Panc1 (cell line): ENCODE results near the gene RPS27L. TPM values are rescaled to one million over a fixed set of nuclear protein-coding genes. Genes with fewer than 3 reads are reported as not detected.

Experiments used
- ATAC-seq: fragments of 200-7000 bp; cut with Tn5 transposase; 2 replicates; pipeline ENCODE4 v1.9.1; 2020; ENCODE audit warnings: mild to moderate bottlenecking, moderate library complexity
- BruUV-seq: library from RNA; stranded (reverse); fragments of 400-500 nt; replicated peaks from 2 replicates; lab custom pipeline; 2021; lab: Mats Ljungman, UMichigan
- CTCF ChIA-PET: fragments of 300-600 bp; sonication (Branson Sonifier 250); formaldehyde crosslinking; loops from one replicate; lab custom pipeline; 2022; ENCODE audit warnings: antibody characterized with exemption; lab: Charles Lee
- POLR2A ChIA-PET: fragments of 300-600 bp; sonication (Branson Sonifier 250); formaldehyde crosslinking; loops from one replicate; lab custom pipeline; 2022; ENCODE audit warnings: antibody characterized with exemption; lab: Charles Lee
- DNase-seq: peaks from one replicate; pipeline ENCODE4 v3.0.0-alpha.2; 2010; ENCODE audit warnings: low read depth, low spot score
- H3K27ac ChIP-seq: 2 replicates; pipeline ENCODE4 v1.5.1; 2011; ENCODE audit warnings: mild to moderate bottlenecking, low read length, inconsistent platforms
- H3K27me3 ChIP-seq: fragments of 200-500 bp; sonication (Bioruptor generic); 2 replicates; pipeline ENCODE4 v1.6.0; 2014; ENCODE audit warnings: low read length, inconsistent platforms; ENCODE audit not compliant: control insufficient read depth, insufficient read depth
- H3K36me3 ChIP-seq: fragments of 200-500 bp; sonication (Bioruptor generic); 2 replicates; pipeline ENCODE4 v1.5.1; 2014; ENCODE audit warnings: inconsistent platforms, mild to moderate bottlenecking, low read length, moderate library complexity; ENCODE audit not compliant: control insufficient read depth, insufficient read depth
- H3K4me1 ChIP-seq: 2 replicates; pipeline ENCODE4 v1.5.1; 2011; ENCODE audit warnings: inconsistent platforms, mild to moderate bottlenecking, low read length, moderate library complexity; ENCODE audit not compliant: control insufficient read depth, insufficient read depth
- H3K4me3 ChIP-seq, 2 experiments: 2 replicates each; pipeline ENCODE4 v1.5.1; 2011 to 2012; ENCODE audit warnings: low read depth in 2 of 2, low read length in 2 of 2, mild to moderate bottlenecking in 2 of 2, inconsistent platforms in 1 of 2, moderate library complexity in 1 of 2
- H3K9me3 ChIP-seq: fragments of 200-500 bp; sonication (Bioruptor generic); 2 replicates; pipeline ENCODE4 v1.5.1; 2014; ENCODE audit warnings: low read depth, mild to moderate bottlenecking, inconsistent platforms, low read length, moderate library complexity; ENCODE audit not compliant: control insufficient read depth, insufficient read depth
- POLR2AphosphoS5 ChIP-seq: IDR thresholded peaks from 2 replicates; pipeline ENCODE4 v1.6.1; 2012; ENCODE audit warnings: mild to moderate bottlenecking, low read depth, low read length, moderate library complexity
- SIN3A ChIP-seq: IDR thresholded peaks from 2 replicates; pipeline ENCODE4 v1.6.1; 2012; ENCODE audit warnings: low read depth, mild to moderate bottlenecking, low read length, moderate library complexity, borderline replicate concordance; ENCODE audit not compliant: insufficient read depth
- TCF7L2 ChIP-seq: IDR thresholded peaks from 2 replicates; pipeline ENCODE4 v1.6.1; 2011; ENCODE audit warnings: mild to moderate bottlenecking, low read depth, low read length, inconsistent platforms
- in situ Hi-C: cut with HindIII; loops from 2 replicates; pipeline ENCODE4 v1.10.0; 2016; ENCODE audit warnings: low sequenced_read_pairs, low pct_unique_long_range_greater_than_20kb
- intact Hi-C: fragments of 100-400 bp; cut with micrococcal nuclease; formaldehyde crosslinking; loops from one replicate; pipeline ENCODE4 v1.10.0; 2022; ENCODE audit not compliant: unreplicated experiment
- total RNA-seq: library from RNA; stranded (reverse); gene quantifications from one replicate; pipeline ENCODE4 v1.2.1, GENCODE V29; 2021; ENCODE audit not compliant: unreplicated experiment
- TF ChIP-seq, protein P1 (sequence below): fragments of 450-650 bp; IDR thresholded peaks from 2 replicates; pipeline ENCODE4 v1.5.1; 2017; ENCODE audit warnings: mild to moderate bottlenecking
- TF ChIP-seq, protein P2 (sequence below), 2 experiments: IDR thresholded peaks; 2 replicates each; pipeline ENCODE4 v1.6.1; 2011 to 2012; ENCODE audit warnings: low read depth in 2 of 2, control low read depth in 1 of 2, low read length in 1 of 2, mild to moderate bottlenecking in 1 of 2, moderate library complexity in 1 of 2; ENCODE audit not compliant: insufficient read depth in 1 of 2

The RPS27L gene
- total RNA-seq, 1 experiment from 2014 or later = 61.3 TPM

DNA sequence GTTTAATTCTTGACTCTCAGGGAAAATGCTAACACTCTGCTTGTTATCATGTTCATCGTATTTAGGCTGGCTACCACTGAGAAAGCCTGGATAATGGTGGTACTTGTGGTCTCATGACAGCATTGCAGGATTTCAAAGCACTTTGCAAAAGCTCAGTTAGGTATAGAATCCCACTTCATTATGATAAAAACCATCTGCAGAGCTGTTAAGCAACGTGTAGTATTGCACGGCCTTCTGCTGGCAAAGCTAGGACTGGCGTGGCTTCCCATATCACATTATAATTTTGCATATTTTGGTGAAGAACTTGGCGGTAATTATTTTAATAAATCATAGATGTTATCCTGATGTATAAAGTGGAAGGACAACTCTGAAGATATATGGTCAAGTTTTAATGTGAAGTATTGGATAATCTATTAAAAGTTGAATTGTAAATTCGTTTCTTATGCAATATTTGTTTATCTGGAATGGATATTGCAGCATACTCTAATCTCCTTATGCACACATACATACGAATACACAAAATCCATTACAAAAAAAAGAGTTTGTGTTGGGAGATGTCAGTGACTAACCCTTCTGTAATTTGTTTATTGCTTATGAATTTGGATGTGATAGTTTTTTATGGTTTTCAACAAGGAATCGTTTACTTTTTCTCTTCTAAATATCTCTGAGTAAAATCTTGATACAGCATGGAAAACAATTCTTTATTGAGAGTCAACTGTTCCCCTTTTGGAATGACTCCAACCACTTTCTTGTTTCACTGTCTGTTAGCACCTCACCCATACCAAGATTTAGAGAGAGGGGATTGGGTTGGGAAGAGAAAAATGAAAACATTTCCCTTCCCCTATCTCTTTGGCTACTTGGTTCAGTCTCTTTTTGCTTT, 41.3 kb upstream of the RPS27L start:
- ATAC-seq = no peak

DNA sequence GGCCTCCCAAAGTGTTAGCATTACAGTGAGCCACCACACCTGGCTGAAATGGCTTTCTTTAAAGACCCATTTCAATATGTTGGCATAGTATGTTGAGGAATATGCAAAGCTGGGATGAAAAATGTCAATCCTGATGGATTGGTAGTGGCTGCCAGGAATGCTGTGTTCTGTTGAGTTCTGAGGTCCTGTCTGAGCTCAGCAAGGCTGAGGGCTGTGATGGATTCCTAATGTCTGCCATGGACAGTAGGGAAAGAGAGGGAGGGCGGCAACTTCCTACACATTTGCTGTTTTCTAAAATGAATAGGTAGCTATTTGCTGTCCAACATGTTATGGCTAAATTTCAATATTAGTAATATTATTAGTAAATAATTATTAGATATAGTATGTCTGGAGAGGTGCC, 40.3 kb upstream of the RPS27L start:
- no peak for DNase-seq
- BruUV-seq = no TSS peak
- ChIA-PET POLR2A (no interaction called here), CTCF (no interaction called here)
- in situ Hi-C loops (no loop called here), intact Hi-C loops (no loop called here)
- Histone ChIP-seq H3K4me3 (no peak overlapping the region), H3K27me3 (no peaks in the 10 kb centered on the region), H3K27ac (no peak overlapping the region), H3K9me3 (no peaks in the 10 kb centered on the region), H3K36me3 (no peaks in the 10 kb centered on the region), H3K4me1 (peaks cover 10% of the 10 kb centered on the region; the same call in 1 of the 2 replicates)
- no peak for ATAC-seq
- TF ChIP-seq TCF7L2 = no peak
- TF ChIP-seq, protein P1, sequence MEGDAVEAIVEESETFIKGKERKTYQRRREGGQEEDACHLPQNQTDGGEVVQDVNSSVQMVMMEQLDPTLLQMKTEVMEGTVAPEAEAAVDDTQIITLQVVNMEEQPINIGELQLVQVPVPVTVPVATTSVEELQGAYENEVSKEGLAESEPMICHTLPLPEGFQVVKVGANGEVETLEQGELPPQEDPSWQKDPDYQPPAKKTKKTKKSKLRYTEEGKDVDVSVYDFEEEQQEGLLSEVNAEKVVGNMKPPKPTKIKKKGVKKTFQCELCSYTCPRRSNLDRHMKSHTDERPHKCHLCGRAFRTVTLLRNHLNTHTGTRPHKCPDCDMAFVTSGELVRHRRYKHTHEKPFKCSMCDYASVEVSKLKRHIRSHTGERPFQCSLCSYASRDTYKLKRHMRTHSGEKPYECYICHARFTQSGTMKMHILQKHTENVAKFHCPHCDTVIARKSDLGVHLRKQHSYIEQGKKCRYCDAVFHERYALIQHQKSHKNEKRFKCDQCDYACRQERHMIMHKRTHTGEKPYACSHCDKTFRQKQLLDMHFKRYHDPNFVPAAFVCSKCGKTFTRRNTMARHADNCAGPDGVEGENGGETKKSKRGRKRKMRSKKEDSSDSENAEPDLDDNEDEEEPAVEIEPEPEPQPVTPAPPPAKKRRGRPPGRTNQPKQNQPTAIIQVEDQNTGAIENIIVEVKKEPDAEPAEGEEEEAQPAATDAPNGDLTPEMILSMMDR = no peak
- no peak for TF ChIP-seq POLR2AphosphoS5
- TF ChIP-seq SIN3A = no peak
- TF ChIP-seq, protein P2, sequence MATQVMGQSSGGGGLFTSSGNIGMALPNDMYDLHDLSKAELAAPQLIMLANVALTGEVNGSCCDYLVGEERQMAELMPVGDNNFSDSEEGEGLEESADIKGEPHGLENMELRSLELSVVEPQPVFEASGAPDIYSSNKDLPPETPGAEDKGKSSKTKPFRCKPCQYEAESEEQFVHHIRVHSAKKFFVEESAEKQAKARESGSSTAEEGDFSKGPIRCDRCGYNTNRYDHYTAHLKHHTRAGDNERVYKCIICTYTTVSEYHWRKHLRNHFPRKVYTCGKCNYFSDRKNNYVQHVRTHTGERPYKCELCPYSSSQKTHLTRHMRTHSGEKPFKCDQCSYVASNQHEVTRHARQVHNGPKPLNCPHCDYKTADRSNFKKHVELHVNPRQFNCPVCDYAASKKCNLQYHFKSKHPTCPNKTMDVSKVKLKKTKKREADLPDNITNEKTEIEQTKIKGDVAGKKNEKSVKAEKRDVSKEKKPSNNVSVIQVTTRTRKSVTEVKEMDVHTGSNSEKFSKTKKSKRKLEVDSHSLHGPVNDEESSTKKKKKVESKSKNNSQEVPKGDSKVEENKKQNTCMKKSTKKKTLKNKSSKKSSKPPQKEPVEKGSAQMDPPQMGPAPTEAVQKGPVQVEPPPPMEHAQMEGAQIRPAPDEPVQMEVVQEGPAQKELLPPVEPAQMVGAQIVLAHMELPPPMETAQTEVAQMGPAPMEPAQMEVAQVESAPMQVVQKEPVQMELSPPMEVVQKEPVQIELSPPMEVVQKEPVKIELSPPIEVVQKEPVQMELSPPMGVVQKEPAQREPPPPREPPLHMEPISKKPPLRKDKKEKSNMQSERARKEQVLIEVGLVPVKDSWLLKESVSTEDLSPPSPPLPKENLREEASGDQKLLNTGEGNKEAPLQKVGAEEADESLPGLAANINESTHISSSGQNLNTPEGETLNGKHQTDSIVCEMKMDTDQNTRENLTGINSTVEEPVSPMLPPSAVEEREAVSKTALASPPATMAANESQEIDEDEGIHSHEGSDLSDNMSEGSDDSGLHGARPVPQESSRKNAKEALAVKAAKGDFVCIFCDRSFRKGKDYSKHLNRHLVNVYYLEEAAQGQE (IDR thresholded peaks at IDR 0.05; ENCODE audit: insufficient read depth in 1 of 2, low read depth in 2 of 2, low read length in 1 of 2) = no peak

More for the DNA sequence above, 41.3 kb upstream of the RPS27L start:
- ChIA-PET CTCF (no interaction called here), POLR2A (no interaction called here)
- H3K9me3 ChIP-seq = no peaks in the 10 kb centered on the region
- intact Hi-C loops (no loop called here), in situ Hi-C loops (no loop called here)
- no peak overlapping the region for H3K4me3 ChIP-seq
- no peaks in the 10 kb centered on the region for H3K27me3 ChIP-seq
- TF ChIP-seq, protein P1 = no peak
- TF ChIP-seq TCF7L2 = no peak
- no peak for TF ChIP-seq POLR2AphosphoS5
- no peak for TF ChIP-seq SIN3A
- TF ChIP-seq, protein P2 (IDR thresholded peaks at IDR 0.05; ENCODE audit: insufficient read depth in 1 of 2, low read depth in 2 of 2, low read length in 1 of 2) = no peak
- peak overlapping the region; percentile 27; the same call in 1 of the 2 replicates for H3K27ac ChIP-seq
- H3K36me3 ChIP-seq = no peaks in the 10 kb centered on the region
- no TSS peak for BruUV-seq
- peaks cover 10% of the 10 kb centered on the region; the same call in 1 of the 2 replicates for H3K4me1 ChIP-seq
- DNase-seq = no peak
